GM18526 (cell line): ENCODE data around the gene SH2D3C.

Experiments
- POLR2A ChIP-seq: IDR thresholded peaks from 3 replicates; pipeline ENCODE4 v1.6.1; 2011; ENCODE audit not compliant: insufficient read length; ENCODE audit errors: extremely low read depth

The SH2D3C gene

GRCh38 chr9:127726871-127727270 is 51.6 kb downstream of the SH2D3C start:
- TF ChIP-seq POLR2A: no peak

GRCh38 chr9:127724012-127724411 is 54.5 kb downstream of the SH2D3C start:
- no peak for TF ChIP-seq POLR2A

- no peak for TF ChIP-seq POLR2A
These were observed 55.0 kb downstream of the SH2D3C start for GRCh38 chr9:127723444-127723843.

- no peak for TF ChIP-seq POLR2A
These were observed 55.5 kb downstream of the SH2D3C start for GRCh38 chr9:127723013-127723412.

GRCh38 chr9:127722055-127722745 is 56.3 kb downstream of the SH2D3C start:
- TF ChIP-seq POLR2A: no peak

DNA sequence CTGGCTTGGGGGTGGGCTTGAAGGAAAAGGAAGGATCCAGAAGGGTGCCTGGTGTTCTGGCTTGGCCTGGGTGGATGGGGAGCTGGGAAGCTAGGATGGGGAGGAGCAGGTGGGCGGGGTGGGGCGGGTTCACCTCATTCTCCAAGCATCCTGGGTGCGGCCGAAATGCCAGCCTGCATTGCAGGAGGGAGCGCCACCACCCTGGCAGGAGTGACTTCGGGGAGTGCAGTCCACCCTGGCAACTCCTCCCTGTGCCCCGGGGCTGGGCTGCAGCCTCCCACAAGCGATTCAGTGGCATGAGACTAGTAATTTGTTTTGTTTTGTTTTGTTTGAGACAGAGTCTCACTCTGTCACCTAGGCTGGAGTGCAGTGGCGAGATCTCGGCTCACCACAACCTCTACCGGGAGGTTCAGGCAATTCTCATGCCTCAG is 57.1 kb downstream of the SH2D3C start:
- no peak for TF ChIP-seq POLR2A

GRCh38 chr9:127720865-127721227 is 57.6 kb downstream of the SH2D3C start:
- no peak for TF ChIP-seq POLR2A

DNA sequence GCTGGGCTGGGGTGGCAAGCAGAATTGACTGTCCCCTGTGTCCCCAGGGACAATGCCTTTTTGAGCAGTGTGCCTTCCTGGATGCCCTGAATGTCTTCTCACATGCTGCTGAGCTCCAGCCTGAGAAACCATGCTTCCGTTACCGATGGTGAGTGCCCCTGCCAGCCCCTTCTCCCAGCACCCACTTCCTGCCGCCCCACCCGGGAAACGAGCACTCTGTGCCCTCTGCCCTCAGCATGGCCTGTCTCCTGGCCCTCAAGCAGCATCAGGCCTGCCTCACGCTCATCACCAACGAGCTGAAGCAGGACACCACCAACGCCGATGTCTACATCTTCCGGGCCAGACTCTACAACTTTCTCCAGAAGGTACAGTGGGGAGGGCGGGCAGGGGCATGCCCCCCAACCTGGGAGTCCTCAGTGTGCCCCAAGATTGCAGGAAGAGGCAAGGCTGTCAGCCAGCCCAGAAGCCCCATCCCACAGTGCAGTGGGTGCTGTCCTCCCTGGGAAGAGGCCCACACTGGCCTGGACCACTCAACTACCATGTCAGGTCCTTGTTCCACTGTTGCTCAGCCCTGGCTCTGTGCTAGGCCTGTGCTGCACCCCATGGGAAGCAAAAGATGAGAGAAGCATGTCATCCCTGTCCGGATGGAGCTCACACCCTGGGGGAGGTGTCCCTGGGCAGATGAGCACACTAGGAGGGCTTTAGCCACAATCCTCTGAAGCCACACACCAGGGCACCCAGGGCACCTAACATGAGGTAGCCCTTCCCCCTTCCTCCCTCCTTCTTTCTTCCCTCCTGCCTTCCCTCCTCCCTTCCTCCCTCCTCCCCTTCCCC is 58.2 kb downstream of the SH2D3C start:
- TF ChIP-seq POLR2A: no peak

DNA sequence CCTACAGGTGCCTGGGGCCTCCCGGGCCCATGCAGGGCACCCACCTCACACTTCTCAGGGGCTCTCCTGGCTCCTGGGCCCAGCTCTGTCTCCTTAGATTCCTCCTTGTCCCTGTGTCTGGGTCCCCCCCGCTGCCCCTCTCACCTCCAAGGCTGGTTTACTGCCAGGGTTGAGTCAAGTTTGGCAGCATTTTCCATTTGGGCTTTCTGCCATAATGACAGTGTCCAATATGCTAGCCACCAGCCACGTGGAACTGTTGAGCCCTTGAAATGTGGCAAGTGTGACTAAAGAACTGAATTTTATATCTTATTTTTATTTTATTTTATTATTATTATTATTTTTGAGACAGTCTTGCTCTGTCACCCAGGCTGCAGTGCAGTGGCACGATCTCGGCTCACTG is 60.7 kb downstream of the SH2D3C start:
- TF ChIP-seq POLR2A: no peak

DNA sequence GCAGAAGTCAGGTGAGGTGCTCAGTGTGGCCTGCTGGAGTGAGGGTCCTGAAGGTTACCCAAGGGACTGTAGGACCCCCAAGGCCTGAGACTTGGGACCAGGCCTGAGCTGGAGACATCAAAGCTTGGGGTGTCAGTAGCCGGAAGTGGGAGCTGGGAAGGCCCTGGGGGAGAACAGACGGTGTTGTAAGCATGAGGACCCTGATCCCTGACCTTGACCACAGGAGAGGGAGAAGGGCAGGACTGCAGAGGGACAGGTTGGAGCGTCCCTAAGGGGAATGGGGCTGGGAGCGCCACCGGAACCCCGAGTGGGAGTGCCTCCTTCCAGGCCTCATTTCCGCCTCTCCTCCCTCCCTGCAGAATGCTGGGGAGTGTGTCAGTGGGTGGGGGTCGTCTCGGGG is 62.1 kb downstream of the SH2D3C start:
- TF ChIP-seq POLR2A: no peak

DNA sequence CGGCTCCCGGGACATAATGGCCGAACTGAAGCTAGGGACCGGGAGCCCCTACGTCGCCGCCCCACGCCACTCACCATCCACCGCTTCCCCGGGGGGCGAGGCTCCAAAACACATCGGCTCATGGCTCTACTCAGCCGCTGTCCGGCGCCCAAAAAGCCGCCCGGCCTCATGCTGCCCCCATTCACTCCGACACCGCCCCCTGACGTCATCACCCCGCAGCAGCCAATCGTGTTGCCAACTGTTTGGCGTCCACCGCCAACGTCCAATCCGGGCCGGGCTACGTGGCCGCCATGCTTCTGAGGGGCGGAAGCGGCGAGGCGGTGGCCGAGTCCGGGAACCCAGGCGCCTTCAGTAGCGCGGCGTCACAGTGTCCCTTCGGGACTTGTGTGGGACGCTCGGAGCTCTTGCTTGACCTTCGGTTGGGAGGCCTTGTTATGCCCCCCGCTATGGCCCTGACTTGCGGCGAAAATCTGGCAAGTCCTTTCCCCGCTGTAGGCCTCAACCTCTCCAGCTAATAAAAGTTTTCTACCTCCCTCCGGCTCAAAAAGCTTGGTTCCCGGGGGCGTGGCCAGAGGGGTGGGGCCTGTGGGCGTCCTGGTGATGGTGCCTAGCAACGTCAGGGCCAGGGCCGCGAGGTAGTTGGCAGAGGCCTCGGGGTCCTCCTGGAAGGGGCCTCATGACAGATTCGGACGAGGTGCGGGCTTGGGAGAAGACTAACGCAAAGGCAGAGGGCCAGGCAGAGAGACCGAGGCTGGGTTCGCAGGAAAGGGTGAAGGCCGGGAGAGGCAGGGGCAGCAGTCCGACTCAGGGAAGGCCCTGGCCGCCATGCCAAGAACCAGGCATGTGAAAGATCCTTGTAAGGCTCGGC is 62.8 kb downstream of the SH2D3C start, which contains the start of the genes PTRH1 and TTC16:
Gene PTRH1 (minus strand): TSS at position 194 of the 868 bp plus-strand sequence. CDS start 24 bp downstream, at position 170.
Gene TTC16 (plus strand): TSS at position 610 of the 868 bp plus-strand sequence. CDS start 67 bp downstream, at position 677.
- TF ChIP-seq POLR2A: peak; percentile 41

- TF ChIP-seq POLR2A: no peak
These were observed 63.5 kb downstream of the SH2D3C start for GRCh38 chr9:127714951-127715469.

DNA sequence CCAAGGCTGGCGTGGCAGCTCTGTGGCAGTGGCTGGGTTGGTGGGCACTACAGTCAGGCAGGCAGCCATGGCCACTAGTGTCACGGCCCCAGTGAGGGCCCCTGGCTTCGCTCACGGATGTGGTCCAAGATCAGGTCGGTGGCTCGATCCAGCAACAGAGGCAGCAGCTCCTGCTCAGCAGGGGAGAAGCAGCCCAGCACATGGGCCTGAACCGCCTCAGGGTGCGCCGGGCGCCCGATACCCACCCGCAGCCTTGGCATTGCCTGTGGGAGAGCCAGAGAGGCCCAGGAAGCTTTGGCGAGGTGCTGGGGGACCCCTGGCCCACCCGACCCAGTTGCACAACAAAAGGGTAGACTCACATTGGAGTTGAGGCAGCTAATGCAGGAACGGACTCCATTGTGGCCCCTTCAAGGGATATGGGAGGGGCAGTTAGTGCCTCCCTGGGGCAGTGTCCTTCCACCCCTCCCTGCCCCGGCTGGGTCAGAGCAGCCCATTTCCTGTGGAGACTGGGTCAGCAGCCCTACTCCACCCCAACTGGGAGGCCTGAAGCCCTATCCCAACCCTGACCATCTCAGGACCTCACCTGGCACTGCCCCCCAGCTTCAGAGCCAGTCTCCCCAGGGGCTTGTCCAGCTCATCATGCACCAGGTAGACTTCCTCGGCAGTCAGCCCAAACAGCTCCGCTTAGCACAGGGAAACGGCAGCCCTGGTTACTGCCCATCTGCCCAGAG is 64.3 kb downstream of the SH2D3C start:
- TF ChIP-seq POLR2A: no peak

- TF ChIP-seq POLR2A: no peak
These were observed 65.6 kb downstream of the SH2D3C start for GRCh38 chr9:127712867-127713266.

- no peak for TF ChIP-seq POLR2A
These were observed 66.1 kb downstream of the SH2D3C start for GRCh38 chr9:127712371-127712770.

DNA sequence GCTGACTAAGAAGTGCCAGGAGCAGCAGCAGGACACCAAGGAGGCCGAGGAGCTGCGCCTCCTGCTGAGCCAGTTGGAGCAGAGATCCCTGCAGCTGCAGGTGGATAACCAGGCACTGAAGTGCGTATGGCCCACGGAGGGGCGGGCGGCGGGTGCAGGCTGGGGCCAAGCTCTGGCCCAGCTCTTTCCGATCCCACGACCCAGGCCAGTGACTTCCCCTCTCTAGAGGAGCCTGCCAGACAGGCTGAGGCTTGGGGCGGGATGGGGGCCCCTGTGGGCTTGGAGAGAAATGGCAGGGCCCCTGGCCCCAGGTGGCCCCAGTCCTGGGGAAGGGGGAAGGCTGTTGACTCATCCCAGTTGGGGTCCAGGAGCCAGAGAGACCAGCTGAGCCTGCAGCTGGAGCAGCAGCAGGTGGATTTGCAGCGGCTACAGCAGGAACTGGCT is 66.6 kb downstream of the SH2D3C start:
- no peak for TF ChIP-seq POLR2A
